GM10248 (cell line): Measurements from ENCODE around the gene CADPS2.
"Not testable (repeated sequence)": the region's sequence is repeated elsewhere in the genome, so short reads cannot be mapped to it uniquely, and the experiment has no call there.

ENCODE experiments used
- CTCF ChIA-PET: fragments of 300-600 bp; sonication (Branson Sonifier 250); formaldehyde crosslinking; extraction: SDS; loops from one replicate; lab custom pipeline; 2021; ENCODE audit warnings: antibody characterized with exemption; lab: Yijun Ruan, JAX
- POLR2A ChIA-PET: fragments of 350-650 bp; sonication (Branson Sonifier 250); formaldehyde crosslinking; extraction: SDS; loops from one replicate; lab custom pipeline; 2020; ENCODE audit warnings: antibody characterized with exemption; lab: Yijun Ruan, JAX
- DNase-seq: peaks from one replicate; pipeline ENCODE4 v3.0.0; 2012; ENCODE audit errors: extremely low spot score
- TF ChIP-seq, protein P1 (sequence below): IDR thresholded peaks from 2 replicates; pipeline ENCODE4 v1.5.1; 2012; ENCODE audit warnings: mild to moderate bottlenecking, low read depth; ENCODE audit errors: extremely low read depth, missing control alignments, control extremely low read depth

CADPS2 gene

GRCh38 chr7:122652876-122653275 is 233.4 kb downstream of the CADPS2 start:
- POLR2A ChIA-PET: no interaction called here
- CTCF ChIA-PET: interaction anchor here (1.2 to 2.5 kb wide), 4 partner anchors 8 to 16 kb away, joined by 3 to 7 read pairs (median 6); no protein-coding TSS in a partner anchor

DNA sequence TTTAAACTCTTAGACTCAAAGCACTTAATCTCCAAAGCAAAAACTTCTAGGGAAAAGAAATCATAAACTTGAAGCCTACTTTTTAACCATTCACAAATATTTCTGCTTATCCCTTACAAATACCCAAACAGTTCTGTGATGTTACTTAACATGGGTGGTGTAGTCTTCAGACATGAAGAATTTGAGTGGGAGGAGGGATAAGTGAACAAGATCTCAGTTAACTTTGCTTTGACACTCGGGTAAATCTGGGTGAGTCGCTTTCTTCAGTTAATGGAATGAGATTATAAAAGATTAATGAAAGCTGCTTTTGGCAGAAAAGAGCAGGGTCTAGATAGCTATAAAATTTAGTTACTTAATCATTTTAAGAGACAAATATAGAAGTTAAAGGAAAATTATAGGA is 234.8 kb downstream of the CADPS2 start:
- DNase-seq: no peak
- TF ChIP-seq, protein P1, sequence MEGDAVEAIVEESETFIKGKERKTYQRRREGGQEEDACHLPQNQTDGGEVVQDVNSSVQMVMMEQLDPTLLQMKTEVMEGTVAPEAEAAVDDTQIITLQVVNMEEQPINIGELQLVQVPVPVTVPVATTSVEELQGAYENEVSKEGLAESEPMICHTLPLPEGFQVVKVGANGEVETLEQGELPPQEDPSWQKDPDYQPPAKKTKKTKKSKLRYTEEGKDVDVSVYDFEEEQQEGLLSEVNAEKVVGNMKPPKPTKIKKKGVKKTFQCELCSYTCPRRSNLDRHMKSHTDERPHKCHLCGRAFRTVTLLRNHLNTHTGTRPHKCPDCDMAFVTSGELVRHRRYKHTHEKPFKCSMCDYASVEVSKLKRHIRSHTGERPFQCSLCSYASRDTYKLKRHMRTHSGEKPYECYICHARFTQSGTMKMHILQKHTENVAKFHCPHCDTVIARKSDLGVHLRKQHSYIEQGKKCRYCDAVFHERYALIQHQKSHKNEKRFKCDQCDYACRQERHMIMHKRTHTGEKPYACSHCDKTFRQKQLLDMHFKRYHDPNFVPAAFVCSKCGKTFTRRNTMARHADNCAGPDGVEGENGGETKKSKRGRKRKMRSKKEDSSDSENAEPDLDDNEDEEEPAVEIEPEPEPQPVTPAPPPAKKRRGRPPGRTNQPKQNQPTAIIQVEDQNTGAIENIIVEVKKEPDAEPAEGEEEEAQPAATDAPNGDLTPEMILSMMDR: no peak
- CTCF ChIA-PET: interaction anchor here (2.2 kb wide), 1 partner anchor 8 kb away, joined by 6 read pairs; no protein-coding TSS in a partner anchor
- POLR2A ChIA-PET: no interaction called here

More at GRCh38 chr7:122652876-122653275, 233.4 kb downstream of the CADPS2 start:
- no peak for DNase-seq
- TF ChIP-seq, protein P1: no peak

- ChIA-PET CTCF (interaction anchor here (1.6 to 2.2 kb wide), 2 partner anchors 9 to 44 kb away, joined by 3 to 6 read pairs; no protein-coding TSS in a partner anchor), POLR2A (no interaction called here)
- no peak for DNase-seq
- TF ChIP-seq, protein P1: no peak
Measured at GRCh38 chr7:122643250-122643649, 243.0 kb downstream of the CADPS2 start.

- DNase-seq: no peak
- TF ChIP-seq, protein P1: no peak
- POLR2A ChIA-PET: no interaction called here
- CTCF ChIA-PET: interaction anchor here (1.6 kb wide), 1 partner anchor 12 kb away, joined by 3 read pairs; no protein-coding TSS in a partner anchor
Measured at GRCh38 chr7:122638459-122638858, 247.8 kb downstream of the CADPS2 start.

GRCh38 chr7:122637784-122638183 is 248.5 kb downstream of the CADPS2 start:
- POLR2A ChIA-PET: no interaction called here
- CTCF ChIA-PET: interaction anchor here (1.6 to 2.6 kb wide), 2 partner anchors 12 to 16 kb away, joined by 3 to 7 read pairs; no protein-coding TSS in a partner anchor
- TF ChIP-seq, protein P1: no peak
- no peak for DNase-seq

GRCh38 chr7:122635481-122635880 is 250.8 kb downstream of the CADPS2 start:
- CTCF ChIA-PET: interaction anchor here (2.6 kb wide), 1 partner anchor 18 kb away, joined by 7 read pairs; no protein-coding TSS in a partner anchor
- POLR2A ChIA-PET, DNase-seq: not testable (repeated sequence)

GRCh38 chr7:122633472-122633871 is 252.8 kb downstream of the CADPS2 start:
- no peak for DNase-seq
- TF ChIP-seq, protein P1: no peak
- CTCF ChIA-PET: no interaction called here
- POLR2A ChIA-PET: no interaction called here
